LNCaP clone FGC (cell line): ENCODE measurements around the gene NR2C2.

Experiments
- DNase-seq: peaks from one replicate; pipeline ENCODE4 v3.0.0-alpha.2; 2011; ENCODE audit warnings: low read depth
- H3K4me3 ChIP-seq: 2 replicates; pipeline ENCODE4 v1.5.1; 2011; ENCODE audit warnings: mild to moderate bottlenecking, low read depth, low read length, control low read depth
- CTCF ChIP-seq: IDR thresholded peaks from 2 replicates; pipeline ENCODE4 v1.5.1; 2012; ENCODE audit warnings: mild to moderate bottlenecking; ENCODE audit not compliant: control insufficient read depth, insufficient read depth; ENCODE audit errors: extremely low read depth

Gene NR2C2

GRCh38 chr3:14922863-14923262 lies 24.5 kb upstream of the NR2C2 start:
- TF ChIP-seq CTCF, result no peak
- no peak overlapping the region for H3K4me3 ChIP-seq
- DNase-seq, result no peak

GRCh38 chr3:14923476-14923875 lies 23.9 kb upstream of the NR2C2 start:
- DNase-seq, result no peak
- no peak overlapping the region for H3K4me3 ChIP-seq
- no peak for TF ChIP-seq CTCF

- peak; percentile 66 for TF ChIP-seq CTCF
- no peak overlapping the region for H3K4me3 ChIP-seq
- DNase-seq, result peak; percentile 46
Measured at GRCh38 chr3:14925729-14926591, 21.4 kb upstream of the NR2C2 start.

- no peak for TF ChIP-seq CTCF
- no peak overlapping the region for H3K4me3 ChIP-seq
- DNase-seq, result no peak
Measured at GRCh38 chr3:14926592-14926991, 20.8 kb upstream of the NR2C2 start.

- H3K4me3 ChIP-seq, result no peak overlapping the region
- no peak for TF ChIP-seq CTCF
- DNase-seq, result no peak
Measured at GRCh38 chr3:14927308-14927707, 20.1 kb upstream of the NR2C2 start.

GRCh38 chr3:14929310-14930074 lies 17.9 kb upstream of the NR2C2 start:
- no peak overlapping the region for H3K4me3 ChIP-seq
- DNase-seq, result no peak
- no peak for TF ChIP-seq CTCF
